NCI-H2227 (cell line): ENCODE results near the gene CEP72.
"Not testable (repeated sequence)": the region's sequence is repeated elsewhere in the genome, so short reads cannot be mapped to it uniquely, and the experiment has no call there.

Experiments
- DNase-seq: peaks from one replicate; lab custom pipeline; 2025; ENCODE audit not compliant: unreplicated experiment; lab: John Stamatoyannopoulos, UW

CEP72 gene

GRCh38 chr5:696753-697702 is 84.9 kb downstream of the CEP72 start:
- DNase-seq = not testable (repeated sequence)
